A549 (cell line): ENCODE data around the gene ASB18. TPM values are rescaled to one million over a fixed set of nuclear protein-coding genes. Genes with fewer than 3 reads are reported as not detected.

ENCODE experiments used
- ATAC-seq, 2 experiments: fragments of 200-7000 bp in 1 of 2; fragments of >200 bp in 1 of 2; cut with Nextera tagmentation in 1 of 2; cut with Tn5 transposase in 1 of 2; 3 replicates each; pipeline versions ENCODE4 v1.8.0 to v1.9.1; 2018 to 2020; ENCODE audit warnings: mild to moderate bottlenecking in 1 of 2, moderate library complexity in 1 of 2
- CTCF ChIA-PET: fragments of 300-600 bp; sonication (Branson Sonifier 250); formaldehyde crosslinking; extraction: SDS; loops from one replicate; lab custom pipeline; 2021; ENCODE audit warnings: antibody characterized with exemption, inconsistent platforms; lab: Yijun Ruan, JAX
- POLR2A ChIA-PET: fragments of 350-600 bp; formaldehyde crosslinking; extraction: SDS; loops from one replicate; lab custom pipeline; 2021; ENCODE audit warnings: antibody characterized with exemption, inconsistent platforms; lab: Yijun Ruan, JAX
- DNase-seq, 2 experiments: peaks; one replicate each; pipeline versions ENCODE4 v3.0.0 to v3.0.0-alpha.2; 2011 to 2016; ENCODE audit warnings: low read depth in 1 of 2, low spot score in 1 of 2
- FAIRE-seq: peaks from 2 replicates; lab custom pipeline; 2011; peaks lifted over from hg19 to GRCh38; lab: Jason Lieb, UNC
- H3K27ac ChIP-seq, 2 experiments: fragments of >200 bp; sonication (Bioruptor Twin); formaldehyde crosslinking; 3 replicates each; pipeline ENCODE4 v1.5.1; 2016 to 2017
- H3K4me1 ChIP-seq: fragments of >200 bp; sonication (Bioruptor Twin); formaldehyde crosslinking; 3 replicates; pipeline ENCODE4 v1.6.1; 2016
- H3K4me2 ChIP-seq: fragments of >200 bp; sonication (Bioruptor Twin); formaldehyde crosslinking; 3 replicates; pipeline ENCODE4 v1.6.1; 2016
- H3K4me3 ChIP-seq: fragments of >200 bp; sonication (Bioruptor Twin); formaldehyde crosslinking; 3 replicates; pipeline ENCODE4 v1.5.1; 2016
- H3K9me3 ChIP-seq: fragments of >200 bp; sonication (Bioruptor Twin); formaldehyde crosslinking; 3 replicates; pipeline ENCODE4 v1.6.1; 2016
- BCL3 ChIP-seq: fragments of >200 bp; sonication (Bioruptor Twin); formaldehyde crosslinking; IDR thresholded peaks from 3 replicates; pipeline ENCODE4 v1.6.1; 2016
- CBX2 ChIP-seq: fragments of 200-600 bp; sonication (generic); IDR thresholded peaks from 2 replicates; pipeline ENCODE4 v1.6.1; 2016; ENCODE audit warnings: low read depth, mild to moderate bottlenecking, borderline replicate concordance
- E2F6 ChIP-seq: IDR thresholded peaks from 2 replicates; pipeline ENCODE4 v1.6.1; 2012; ENCODE audit warnings: low read depth, borderline replicate concordance
- EHMT2 ChIP-seq: fragments of 200-600 bp; sonication (generic); IDR thresholded peaks from 2 replicates; pipeline ENCODE4 v1.6.1; 2016; ENCODE audit warnings: antibody characterized with exemption, low read depth, mild to moderate bottlenecking, moderate library complexity
- EP300 ChIP-seq, 2 experiments: fragments of >200 bp; sonication (Bioruptor Twin); formaldehyde crosslinking; IDR thresholded peaks; 2 replicates in 1 of 2; 3 replicates in 1 of 2; pipeline ENCODE4 v1.6.1; 2016 to 2017
- ESRRA ChIP-seq: fragments of 150-350 bp; IDR thresholded peaks from 2 replicates; pipeline ENCODE4 v1.6.1; 2014; ENCODE audit warnings: mild to moderate bottlenecking, low read length, borderline replicate concordance
- FOSB ChIP-seq: fragments of 250-450 bp; sonication (Bioruptor Pico); IDR thresholded peaks from 2 replicates; pipeline ENCODE4 v1.5.0; 2020; ENCODE audit warnings: mild to moderate bottlenecking, moderate library complexity
- FOSL2 ChIP-seq, 2 experiments: fragments of 450-650 bp in 1 of 2; fragments of >200 bp in 1 of 2; sonication (Bioruptor Twin) in 1 of 2; formaldehyde crosslinking; IDR thresholded peaks; 2 replicates each; pipeline versions ENCODE4 v1.5.0 to v1.6.1; 2016 to 2020; ENCODE audit warnings: mild to moderate bottlenecking in 1 of 2, moderate library complexity in 1 of 2
- FOXS1 ChIP-seq: fragments of 250-450 bp; sonication (Bioruptor Pico); IDR thresholded peaks from 2 replicates; pipeline ENCODE4 v1.5.0; 2020; ENCODE audit warnings: mild to moderate bottlenecking, moderate library complexity
- GATA3 ChIP-seq: IDR thresholded peaks from 2 replicates; pipeline ENCODE4 v1.6.1; 2012; ENCODE audit warnings: borderline replicate concordance
- HES2 ChIP-seq: fragments of >200 bp; sonication (Bioruptor Twin); formaldehyde crosslinking; IDR thresholded peaks from 2 replicates; pipeline ENCODE4 v1.6.1; 2016
- HOXB5 ChIP-seq: fragments of 250-450 bp; sonication (Bioruptor Pico); IDR thresholded peaks from 2 replicates; pipeline ENCODE4 v1.5.0; 2020; ENCODE audit warnings: mild to moderate bottlenecking, moderate library complexity
- JUN ChIP-seq, 2 experiments: fragments of >200 bp; sonication (Bioruptor Twin); formaldehyde crosslinking; IDR thresholded peaks; 2 replicates in 1 of 2; 3 replicates in 1 of 2; pipeline ENCODE4 v1.6.1; 2016 to 2017
- JUNB ChIP-seq: fragments of >200 bp; sonication (Bioruptor Twin); formaldehyde crosslinking; IDR thresholded peaks from 2 replicates; pipeline ENCODE4 v1.6.1; 2016
- MAFK ChIP-seq: fragments of 450-650 bp; IDR thresholded peaks from 2 replicates; pipeline ENCODE4 v1.6.1; 2014; ENCODE audit not compliant: partially characterized antibody
- MAX ChIP-seq: IDR thresholded peaks from 2 replicates; pipeline ENCODE4 v1.6.1; 2012
- MYC ChIP-seq: IDR thresholded peaks from 2 replicates; pipeline ENCODE4 v1.6.1; 2012; ENCODE audit warnings: mild to moderate bottlenecking, inconsistent platforms, low read length, improper control_type of control experiment, borderline replicate concordance
- NFE2L2 ChIP-seq: fragments of 150-350 bp; conservative IDR thresholded peaks from 2 replicates; pipeline ENCODE4 v1.6.1; 2014; ENCODE audit warnings: low read length
- NPAS2 ChIP-seq: fragments of 250-450 bp; sonication (Bioruptor Pico); IDR thresholded peaks from 2 replicates; pipeline ENCODE4 v1.8.0; 2022; ENCODE audit warnings: mild to moderate bottlenecking, moderate library complexity, borderline replicate concordance
- PBX3 ChIP-seq: IDR thresholded peaks from 2 replicates; pipeline ENCODE4 v1.6.1; 2012
- PHF8 ChIP-seq: fragments of 200-600 bp; sonication (generic); IDR thresholded peaks from 2 replicates; pipeline ENCODE4 v1.6.1; 2016; ENCODE audit warnings: low read depth, mild to moderate bottlenecking, antibody characterized with exemption, moderate library complexity, borderline replicate concordance
- POLR2AphosphoS2 ChIP-seq: conservative IDR thresholded peaks from 2 replicates; pipeline ENCODE4 v1.6.1; 2012; ENCODE audit warnings: low read length, improper control_type of control experiment, inconsistent platforms
- RARB ChIP-seq: fragments of 250-450 bp; sonication (Bioruptor Pico); IDR thresholded peaks from 2 replicates; pipeline ENCODE4 v1.8.0; 2021; ENCODE audit warnings: mild to moderate bottlenecking, moderate library complexity
- RFX5 ChIP-seq: fragments of 450-650 bp; IDR thresholded peaks from 2 replicates; pipeline ENCODE4 v1.7.1; 2014; ENCODE audit warnings: antibody characterized with exemption, mild to moderate bottlenecking, moderate library complexity
- SREBF2 ChIP-seq: fragments of 450-650 bp; IDR thresholded peaks from 2 replicates; pipeline ENCODE4 v1.6.1; 2014; ENCODE audit warnings: mild to moderate bottlenecking, moderate library complexity
- TP53 ChIP-seq: fragments of 250-450 bp; sonication (Bioruptor Pico); IDR thresholded peaks from 2 replicates; pipeline ENCODE4 v1.5.0; 2021; ENCODE audit warnings: mild to moderate bottlenecking, moderate library complexity
- USF2 ChIP-seq: fragments of 450-650 bp; IDR thresholded peaks from 2 replicates; pipeline ENCODE4 v1.6.1; 2014; ENCODE audit warnings: antibody characterized with exemption
- ZC3H11A ChIP-seq: fragments of 450-650 bp; IDR thresholded peaks from 2 replicates; pipeline ENCODE4 v1.6.1; 2014; ENCODE audit warnings: antibody characterized with exemption, mild to moderate bottlenecking
- ZNF302 ChIP-seq: fragments of 250-450 bp; sonication (Bioruptor Pico); IDR thresholded peaks from 2 replicates; pipeline ENCODE4 v1.9.0; 2021; ENCODE audit warnings: inconsistent platforms, mild to moderate bottlenecking, moderate library complexity
- WGBS: methylation state at CpG from one replicate; pipeline ENCODE4 v1.1.6; 2017; ENCODE audit errors: missing lambda C conversion rate; 5-methylcytosine and 5-hydroxymethylcytosine counted together
- polyA plus RNA-seq, 4 experiments: library from polyadenylated mRNA; depleted of rRNA in 3 of 4; stranded (reverse); fragments of >200 nt; fragmentation: RNase III in 1 of 4; extraction: RNeasy Plus Mini Kit Qiagen cat#74134 plus additional on column Dnase treatment in 1 of 4; gene quantifications; 2 replicates in 3 of 4; 3 replicates in 1 of 4; pipeline ENCODE4 v1.2.3, GENCODE V29; 2011 to 2017

Gene ASB18
- polyA plus RNA-seq, 2 of the 4 experiments (the other 2 are of a cell fraction) = not detected

GRCh38 chr2:236219411-236219810 is 44.8 kb downstream of the ASB18 start:
- ChIA-PET POLR2A (no interaction called here), CTCF (interaction anchor here (1.2 kb wide), 1 partner anchor 440 kb away, joined by 4 read pairs; no protein-coding TSS in a partner anchor)
- H3K9me3 ChIP-seq = peaks cover 18% of the 10 kb centered on the region
- H3K4me2 ChIP-seq = no peak overlapping the region
- TF ChIP-seq FOSB (CRISPR knock-in tag) (no peak), PHF8 (no peak), EP300 (IDR thresholded peaks at IDR 0.05) (no peak), MAX (no peak), JUN (IDR thresholded peaks at IDR 0.05) (no peak), FOSL2 (IDR thresholded peaks at IDR 0.05) (no peak), FOSL2 (CRISPR knock-in tag; IDR thresholded peaks at IDR 0.05) (no peak), RFX5 (no peak)
- no peak overlapping the region for H3K4me3 ChIP-seq
- no peaks in the 10 kb centered on the region for H3K4me1 ChIP-seq
- WGBS = 80% methylated on average over 3 of the region's 3 CpGs
- no peak for ATAC-seq
- H3K27ac ChIP-seq = no peak overlapping the region
- no peak for FAIRE-seq
- no peak for DNase-seq

- ATAC-seq = no peak
- DNase-seq = no peak
- no peak overlapping the region for H3K4me2 ChIP-seq
- POLR2A ChIA-PET = no interaction called here
- no peak for FAIRE-seq
- no peak overlapping the region for H3K4me3 ChIP-seq
- CTCF ChIA-PET = interaction anchor here (0.7 kb wide), 1 partner anchor 199 kb away, joined by 4 read pairs; no protein-coding TSS in a partner anchor
- WGBS = 44% methylated on average over 4 of the region's 4 CpGs
- no peak overlapping the region for H3K27ac ChIP-seq
- no peaks in the 10 kb centered on the region for H3K4me1 ChIP-seq
- H3K9me3 ChIP-seq = peaks cover 3% of the 10 kb centered on the region; the same call in 1 of the 3 replicates
- no peak for TF ChIP-seq HOXB5 (CRISPR knock-in tag)
- no peak for TF ChIP-seq MAX
- TF ChIP-seq EHMT2 = no peak
- no peak for TF ChIP-seq BCL3
- TF ChIP-seq GATA3 = no peak
- no peak for TF ChIP-seq NFE2L2
- no peak for TF ChIP-seq NPAS2 (CRISPR knock-in tag)
- no peak for TF ChIP-seq FOSB (CRISPR knock-in tag)
- TF ChIP-seq MAFK = no peak
- TF ChIP-seq MYC = no peak
- no peak for TF ChIP-seq ZC3H11A
- no peak for TF ChIP-seq POLR2AphosphoS2
- no peak for TF ChIP-seq HES2
- TF ChIP-seq JUNB = no peak
- no peak for TF ChIP-seq SREBF2
- TF ChIP-seq FOXS1 (CRISPR knock-in tag) = no peak
- TF ChIP-seq EP300 (IDR thresholded peaks at IDR 0.05) = no peak
- TF ChIP-seq ESRRA = no peak
- TF ChIP-seq RARB (CRISPR knock-in tag) = no peak
- TF ChIP-seq ZNF302 = no peak
Observed at GRCh38 chr2:236217926-236218325, 46.3 kb downstream of the ASB18 start.

GRCh38 chr2:236216711-236217110 is 47.5 kb downstream of the ASB18 start:
- no peaks in the 10 kb centered on the region for H3K4me1 ChIP-seq
- H3K27ac ChIP-seq = no peak overlapping the region
- TF ChIP-seq TP53 (CRISPR knock-in tag) (no peak), E2F6 (no peak), PBX3 (no peak), USF2 (no peak), CBX2 (no peak)
- TF ChIP-seq, all 56 proteins: peak for 0
- POLR2A ChIA-PET = no interaction called here
- DNase-seq (no peak), ATAC-seq (no peak), FAIRE-seq (no peak)
- CTCF ChIA-PET = no interaction called here
- no peak overlapping the region for H3K4me3 ChIP-seq
- WGBS = 96% methylated on average over 7 of the region's 7 CpGs
- H3K4me2 ChIP-seq = no peak overlapping the region
- no peaks in the 10 kb centered on the region for H3K9me3 ChIP-seq
